ENCODE results near the gene FOSL2.

GRCh38 chr2:28360058-28360717, 32.5 kb upstream of the FOSL2 start:
- TF ChIP-seq CTCF (IDR thresholded peaks at IDR 0.05) (no peak), EP300 (IDR thresholded peaks at IDR 0.05) (no peak), POLR2AphosphoS5 (IDR thresholded peaks at IDR 0.05) (no peak)
